GM19395 (cell line): ENCODE data around the gene SNX7.
A peak's percentile ranks its signal among the peaks of the same experiment; 100 is the strongest.

Experiments
- ATAC-seq: cut with Tn5 transposase; IDR thresholded peaks from one replicate; pipeline ENCODE4 v1.9.1; 2021; ENCODE audit warnings: mild to moderate bottlenecking, moderate library complexity; ENCODE audit not compliant: unreplicated experiment

Gene SNX7

GRCh38 chr1:98661544-98662355 lies at the start of gene SNX7:
TSS of gene SNX7 (plus strand) at chr1:98661721. CDS start at chr1:98661732, 11 bp downstream.
- peak; percentile 59 for ATAC-seq

- ATAC-seq = no peak
Observed at GRCh38 chr1:98637316-98637715, 24.2 kb upstream of the SNX7 start.

DNA sequence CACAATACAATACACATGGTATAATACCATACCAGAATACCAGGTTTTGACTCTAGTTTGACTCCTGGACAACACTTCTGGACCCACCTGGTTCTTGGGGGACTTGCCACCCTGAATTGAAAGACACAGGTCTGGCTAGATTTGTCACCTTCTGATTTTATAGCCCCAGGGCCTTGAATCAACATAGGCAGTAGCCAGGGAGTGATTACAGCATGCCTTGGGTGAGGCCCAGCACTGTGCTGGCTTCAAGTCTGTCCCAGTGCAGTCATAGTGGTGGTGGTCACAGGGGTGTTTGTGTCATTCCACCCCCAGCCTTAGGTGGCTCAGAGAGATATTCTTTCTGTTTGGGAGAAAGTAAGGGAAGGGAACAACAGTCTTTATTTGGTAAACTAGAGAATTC lies 23.3 kb upstream of the SNX7 start:
- ATAC-seq = no peak

DNA sequence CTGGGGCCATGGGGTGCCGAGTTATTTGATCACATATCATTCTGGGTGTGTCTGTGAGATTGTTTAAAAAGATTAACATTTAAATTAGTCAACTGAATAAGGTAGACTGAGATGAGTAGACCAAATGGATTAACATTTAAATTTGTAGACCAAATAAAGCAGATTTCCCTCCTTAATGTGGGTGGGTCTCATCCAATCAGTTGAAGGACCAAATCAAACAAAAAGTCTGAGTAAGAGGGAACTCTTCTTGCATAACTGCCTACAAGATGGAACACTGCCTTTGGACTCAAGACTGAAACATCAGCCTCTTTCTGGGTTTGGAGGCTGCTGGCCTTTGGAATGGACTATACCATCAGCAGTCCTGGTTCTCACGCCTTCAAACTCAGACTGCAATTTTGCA lies 17.0 kb upstream of the SNX7 start:
- ATAC-seq = no peak

- ATAC-seq = no peak
Observed at GRCh38 chr1:98651116-98651632, 10.3 kb upstream of the SNX7 start.

DNA sequence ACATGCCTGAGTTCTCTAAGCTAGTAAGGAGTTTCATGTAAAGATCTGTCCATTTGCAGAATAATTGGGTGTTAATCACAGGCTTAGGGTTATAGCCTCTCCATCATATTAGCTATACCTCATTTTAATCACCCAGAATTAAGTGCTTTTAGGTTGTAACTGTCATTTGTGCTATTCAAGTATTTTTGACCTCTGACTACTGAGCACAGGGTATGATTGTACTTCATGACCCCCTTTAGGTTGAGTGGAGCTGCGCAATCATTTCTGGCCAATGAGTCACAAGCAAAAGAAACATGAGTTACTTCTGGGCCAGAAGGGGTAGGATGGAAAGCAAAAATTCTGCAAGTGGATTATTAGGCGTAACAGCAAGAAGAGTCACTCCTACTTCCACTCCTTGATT lies 8.4 kb upstream of the SNX7 start:
- ATAC-seq = no peak

DNA sequence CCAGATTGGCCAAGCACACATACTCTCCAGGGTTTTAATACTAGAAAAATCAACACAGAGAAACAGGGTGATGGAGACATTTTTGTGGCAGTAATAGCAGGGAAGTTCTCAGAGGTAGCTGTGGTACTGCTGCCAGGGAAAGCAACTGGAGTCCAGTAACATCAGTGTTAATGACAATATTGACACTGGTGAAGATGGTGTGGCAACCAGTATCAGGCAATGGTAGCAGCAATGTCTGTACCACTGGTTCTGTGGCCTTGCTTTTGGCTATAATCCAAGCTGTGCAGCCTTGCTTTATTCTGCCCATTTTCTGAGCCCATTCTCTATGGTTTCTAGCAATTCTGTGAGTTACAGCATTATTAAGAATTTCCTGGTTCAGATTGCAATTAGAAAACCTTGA lies 1.6 kb upstream of the SNX7 start:
- ATAC-seq = no peak

DNA sequence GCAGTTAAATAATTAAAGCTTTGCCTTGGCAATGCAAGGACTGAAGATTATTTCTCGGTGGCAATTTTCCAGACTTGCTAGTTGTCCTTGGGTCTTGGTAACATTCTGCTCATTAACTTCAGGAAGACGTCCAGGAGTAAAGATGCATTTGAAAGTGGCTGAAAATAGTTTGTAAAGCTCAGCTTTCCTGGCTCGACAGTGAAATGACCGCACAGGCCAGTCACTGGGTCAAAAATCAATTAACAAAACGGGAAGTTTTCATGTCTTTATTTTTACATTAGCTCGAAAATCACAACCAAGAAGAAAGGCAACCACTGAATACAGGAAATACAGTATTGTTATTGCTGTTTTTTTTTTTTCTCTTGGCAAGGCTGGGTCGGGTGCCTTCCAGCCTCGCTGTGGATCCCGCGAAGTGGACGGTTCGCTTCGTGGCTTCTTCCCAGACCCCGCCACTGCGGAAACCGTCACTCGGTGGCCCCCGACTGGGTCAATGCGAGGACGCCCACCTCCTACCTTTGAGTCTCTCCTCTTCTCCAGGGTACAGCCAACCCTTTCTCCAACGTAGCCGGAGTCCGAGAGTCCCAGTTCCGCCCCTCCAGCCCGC lies 479 bp upstream of the SNX7 start:
- ATAC-seq = no peak

- ATAC-seq = no peak
Observed at GRCh38 chr1:98662356-98662670, 792 bp downstream of the SNX7 start.

DNA sequence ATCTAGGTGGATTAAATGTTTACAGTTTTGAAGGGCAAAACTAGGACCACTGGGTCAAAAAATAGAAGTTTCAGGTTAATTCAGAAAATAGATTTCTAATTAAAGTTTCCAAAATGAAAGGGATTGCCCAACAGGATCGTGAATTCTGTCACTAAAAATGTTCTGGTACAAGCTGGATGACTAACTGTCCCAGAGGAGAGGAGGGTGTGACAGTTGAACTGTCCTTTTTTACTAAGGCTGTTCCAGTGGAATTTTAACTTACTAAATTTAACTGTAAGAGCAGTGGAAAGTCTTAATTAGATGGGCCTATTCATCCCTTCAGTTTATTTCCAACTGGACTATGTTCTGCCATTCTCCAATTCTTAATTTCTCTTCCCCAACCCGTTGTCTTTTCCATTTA lies 7.2 kb downstream of the SNX7 start:
- no peak for ATAC-seq

DNA sequence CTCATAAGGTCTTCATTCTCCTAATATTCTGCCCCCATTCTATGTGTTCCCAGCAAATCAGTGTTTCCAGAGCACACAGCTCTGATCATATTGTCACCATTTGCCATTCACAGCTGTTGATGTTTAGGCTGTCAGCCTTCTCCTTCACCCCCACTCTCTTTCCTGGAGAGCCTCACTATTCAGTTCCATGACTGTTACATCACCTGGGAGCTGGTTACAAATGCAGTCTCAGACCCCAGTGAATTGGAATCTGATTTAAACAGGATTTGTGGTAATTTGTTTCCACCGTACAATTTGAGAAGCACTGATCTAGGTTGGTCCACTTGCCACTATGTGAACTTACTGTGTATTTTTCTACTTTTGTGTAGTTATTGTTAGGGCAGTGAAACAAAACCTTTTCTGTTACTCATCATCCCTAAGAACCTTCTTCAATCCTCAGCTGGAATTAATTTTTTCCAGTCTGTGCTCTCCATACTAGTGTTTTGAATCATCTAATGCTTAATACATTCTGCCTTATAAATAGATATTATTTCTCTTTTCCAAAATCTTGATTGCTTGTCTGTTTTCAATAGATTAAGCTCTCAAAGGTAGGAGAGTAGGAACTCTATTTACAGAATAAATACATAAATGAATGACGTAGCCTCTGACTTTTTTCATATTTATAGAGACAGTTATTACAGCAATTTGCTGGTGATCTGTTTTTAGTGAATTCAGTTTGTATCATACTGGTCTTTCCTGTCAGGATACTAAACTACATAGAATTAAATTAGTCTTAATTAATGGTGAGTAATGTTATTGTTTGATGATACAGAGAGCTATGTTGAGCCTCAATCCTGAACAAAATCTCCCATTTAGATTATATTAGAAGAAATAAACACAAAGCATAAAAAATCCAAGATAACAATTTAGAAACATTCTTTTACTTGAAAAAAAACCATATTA lies 8.1 kb downstream of the SNX7 start:
- no peak for ATAC-seq

DNA sequence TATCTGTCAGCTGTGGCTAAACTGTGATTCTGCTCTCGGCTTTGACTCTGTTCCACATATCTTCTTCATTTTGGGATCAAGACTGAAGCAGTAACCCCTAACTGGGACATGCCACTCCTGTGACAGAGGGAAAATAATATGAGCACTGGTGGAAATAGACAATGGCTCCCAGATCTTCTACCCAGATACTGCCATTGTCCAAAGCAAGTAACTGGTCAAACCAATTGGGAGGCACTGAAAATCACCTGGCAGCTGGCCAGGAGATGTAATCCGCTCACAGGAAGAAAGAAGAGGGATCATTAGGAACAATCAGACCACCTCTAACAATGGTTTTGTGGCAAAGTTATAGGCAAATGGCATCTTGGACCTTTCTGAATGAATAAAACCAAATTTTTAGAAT lies 10.7 kb downstream of the SNX7 start:
- no peak for ATAC-seq

GRCh38 chr1:98674075-98674781 lies 12.7 kb downstream of the SNX7 start:
- ATAC-seq = no peak

- no peak for ATAC-seq
Observed at GRCh38 chr1:98675282-98675681, 13.8 kb downstream of the SNX7 start.

- no peak for ATAC-seq
Observed at GRCh38 chr1:98677288-98677687, 15.8 kb downstream of the SNX7 start.

- no peak for ATAC-seq
Observed at GRCh38 chr1:98681812-98682211, 20.3 kb downstream of the SNX7 start.

- ATAC-seq = no peak
Observed at GRCh38 chr1:98688110-98688739, 26.7 kb downstream of the SNX7 start.

- ATAC-seq = no peak
Observed at GRCh38 chr1:98690576-98690975, 29.1 kb downstream of the SNX7 start.

DNA sequence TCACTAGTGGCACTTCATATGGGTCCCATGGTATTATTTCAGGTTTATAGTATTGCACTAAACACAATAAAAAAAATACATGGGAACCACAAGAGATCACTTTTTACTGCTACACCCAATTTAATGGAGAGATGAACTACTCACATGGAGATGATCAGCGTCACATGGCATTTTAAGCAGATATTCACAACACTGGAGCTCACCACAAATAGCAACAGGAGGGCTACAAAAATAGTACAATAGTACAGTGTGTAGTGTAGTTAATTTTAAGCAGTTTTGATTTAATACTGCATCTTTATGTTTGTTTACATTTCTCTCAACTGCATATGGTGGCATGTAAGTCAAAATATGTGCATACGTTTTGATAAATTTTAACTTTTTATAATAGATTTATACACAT lies 31.0 kb downstream of the SNX7 start:
- no peak for ATAC-seq

GRCh38 chr1:98693385-98693784 lies 31.9 kb downstream of the SNX7 start:
- no peak for ATAC-seq
